Measurements from ENCODE around the gene TRPC4.

- TF ChIP-seq POLR2A (IDR thresholded peaks at IDR 0.05; ENCODE audit: low read depth, low read length) (no peak), POLR2AphosphoS5 (IDR thresholded peaks at IDR 0.05; ENCODE audit: insufficient read depth, low read depth, low read length) (no peak), MYC (IDR thresholded peaks at IDR 0.05; ENCODE audit: low read depth, low read length) (no peak), JUN (IDR thresholded peaks at IDR 0.05; ENCODE audit: borderline replicate concordance, insufficient read depth, insufficient read length, low read depth) (no peak), MAX (IDR thresholded peaks at IDR 0.05; ENCODE audit: insufficient read depth, insufficient read length) (no peak), EZH2 (IDR thresholded peaks at IDR 0.05; ENCODE audit: borderline replicate concordance, low read depth, low read length, severe bottlenecking) (no peak), GATA2 (IDR thresholded peaks at IDR 0.05; ENCODE audit: insufficient read depth, insufficient read length, low read depth, low read length) (no peak)
- TF ChIP-seq, protein P1, sequence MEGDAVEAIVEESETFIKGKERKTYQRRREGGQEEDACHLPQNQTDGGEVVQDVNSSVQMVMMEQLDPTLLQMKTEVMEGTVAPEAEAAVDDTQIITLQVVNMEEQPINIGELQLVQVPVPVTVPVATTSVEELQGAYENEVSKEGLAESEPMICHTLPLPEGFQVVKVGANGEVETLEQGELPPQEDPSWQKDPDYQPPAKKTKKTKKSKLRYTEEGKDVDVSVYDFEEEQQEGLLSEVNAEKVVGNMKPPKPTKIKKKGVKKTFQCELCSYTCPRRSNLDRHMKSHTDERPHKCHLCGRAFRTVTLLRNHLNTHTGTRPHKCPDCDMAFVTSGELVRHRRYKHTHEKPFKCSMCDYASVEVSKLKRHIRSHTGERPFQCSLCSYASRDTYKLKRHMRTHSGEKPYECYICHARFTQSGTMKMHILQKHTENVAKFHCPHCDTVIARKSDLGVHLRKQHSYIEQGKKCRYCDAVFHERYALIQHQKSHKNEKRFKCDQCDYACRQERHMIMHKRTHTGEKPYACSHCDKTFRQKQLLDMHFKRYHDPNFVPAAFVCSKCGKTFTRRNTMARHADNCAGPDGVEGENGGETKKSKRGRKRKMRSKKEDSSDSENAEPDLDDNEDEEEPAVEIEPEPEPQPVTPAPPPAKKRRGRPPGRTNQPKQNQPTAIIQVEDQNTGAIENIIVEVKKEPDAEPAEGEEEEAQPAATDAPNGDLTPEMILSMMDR (IDR thresholded peaks at IDR 0.05; ENCODE audit: extremely low read depth in 1 of 2, insufficient read depth in 1 of 2, low read depth in 1 of 2, low read length in 2 of 2), result no peak
Measured at GRCh38 chr13:37615276-37615675, 254.3 kb downstream of the TRPC4 start.

Data from endothelial cell of umbilical vein (primary cell).